GM19193 (cell line): ENCODE results near the gene HS6ST1.

Experiments
- POLR2A ChIP-seq: IDR thresholded peaks from 4 replicates; pipeline ENCODE4 v1.6.1; 2011; ENCODE audit not compliant: insufficient read depth, insufficient read length; ENCODE audit errors: extremely low read depth

The HS6ST1 gene

GRCh38 chr2:128237911-128238697, 80.6 kb downstream of the HS6ST1 start:
- no peak for TF ChIP-seq POLR2A

GRCh38 chr2:128237081-128237534, 81.6 kb downstream of the HS6ST1 start:
- TF ChIP-seq POLR2A: no peak

GRCh38 chr2:128236491-128237035, 82.1 kb downstream of the HS6ST1 start:
- TF ChIP-seq POLR2A: no peak

GRCh38 chr2:128235581-128235980, 83.1 kb downstream of the HS6ST1 start:
- no peak for TF ChIP-seq POLR2A

- no peak for TF ChIP-seq POLR2A
Measured at GRCh38 chr2:128234613-128235012, 84.1 kb downstream of the HS6ST1 start.

- TF ChIP-seq POLR2A: no peak
Measured at GRCh38 chr2:128233790-128234395, 84.8 kb downstream of the HS6ST1 start.

- TF ChIP-seq POLR2A: no peak
Measured at GRCh38 chr2:128232965-128233789, 85.5 kb downstream of the HS6ST1 start.

GRCh38 chr2:128228894-128229293, 89.8 kb downstream of the HS6ST1 start:
- TF ChIP-seq POLR2A: no peak

- no peak for TF ChIP-seq POLR2A
Measured at GRCh38 chr2:128227862-128228261, 90.8 kb downstream of the HS6ST1 start.

- no peak for TF ChIP-seq POLR2A
Measured at GRCh38 chr2:128219891-128220290, 98.8 kb downstream of the HS6ST1 start.

- TF ChIP-seq POLR2A: no peak
Measured at GRCh38 chr2:128217671-128218070, 101.0 kb downstream of the HS6ST1 start.

- no peak for TF ChIP-seq POLR2A
Measured at GRCh38 chr2:128215897-128216642, 102.6 kb downstream of the HS6ST1 start.
